Keratinocyte (primary cell): Measurements from ENCODE around the gene PIGQ. TPM values are rescaled to one million over a fixed set of nuclear protein-coding genes. Genes with fewer than 3 reads are reported as not detected.

Experiments
- DNase-seq: peaks from one replicate; pipeline ENCODE4 v3.0.0-alpha.2; 2011; ENCODE audit warnings: low read depth, missing footprints, low spot score
- FAIRE-seq: peaks from 2 replicates; lab custom pipeline; 2011; peaks lifted over from hg19 to GRCh38; lab: Jason Lieb, UNC
- H2AFZ ChIP-seq: 2 replicates; pipeline ENCODE4 v1.6.0; 2012; ENCODE audit warnings: low read length, control low read depth, inconsistent platforms; ENCODE audit not compliant: control insufficient read depth
- H3K27ac ChIP-seq: 2 replicates; pipeline ENCODE4 v1.5.1; 2011; ENCODE audit warnings: low read length; ENCODE audit not compliant: control insufficient read depth, insufficient read depth
- H3K27me3 ChIP-seq: 3 replicates; pipeline ENCODE4 v1.6.0; 2011; ENCODE audit warnings: low read length; ENCODE audit not compliant: control insufficient read depth, insufficient read depth; ENCODE audit errors: extremely low read depth
- H3K36me3 ChIP-seq, 2 experiments: 2 replicates in 1 of 2; 3 replicates in 1 of 2; pipeline ENCODE4 v1.5.1; 2011; ENCODE audit warnings: low read length in 2 of 2, mild to moderate bottlenecking in 1 of 2; ENCODE audit not compliant: control insufficient read depth in 2 of 2, insufficient read depth in 2 of 2; ENCODE audit errors: extremely low read depth in 1 of 2
- H3K4me1 ChIP-seq: 3 replicates; pipeline ENCODE4 v1.5.1; 2011; ENCODE audit warnings: low read length; ENCODE audit not compliant: control insufficient read depth, insufficient read depth; ENCODE audit errors: extremely low read depth
- H3K4me2 ChIP-seq: 3 replicates; pipeline ENCODE4 v1.6.0; 2011; ENCODE audit warnings: low read depth, low read length; ENCODE audit not compliant: control insufficient read depth, insufficient read depth; ENCODE audit errors: extremely low read depth
- H3K4me3 ChIP-seq, 3 experiments: fragments of 200-600 bp in 1 of 3; sonication (generic) in 1 of 3; 2 replicates in 2 of 3; 3 replicates in 1 of 3; pipeline ENCODE4 v1.5.1; 2011 to 2016; ENCODE audit warnings: low read length in 3 of 3, mild to moderate bottlenecking in 3 of 3, control low read depth in 2 of 3, inconsistent platforms in 1 of 3, low read depth in 1 of 3, mixed read lengths in 1 of 3, mixed run types in 1 of 3, moderate library complexity in 1 of 3; ENCODE audit not compliant: control insufficient read depth in 2 of 3, insufficient read depth in 2 of 3; ENCODE audit errors: extremely low read depth in 1 of 3
- H3K79me2 ChIP-seq: 2 replicates; pipeline ENCODE4 v1.6.0; 2012; ENCODE audit warnings: low read length; ENCODE audit not compliant: control insufficient read depth, insufficient read depth
- H3K9ac ChIP-seq: 3 replicates; pipeline ENCODE4 v1.6.0; 2011; ENCODE audit warnings: low read length; ENCODE audit not compliant: control insufficient read depth, insufficient read depth; ENCODE audit errors: extremely low read depth
- H3K9me1 ChIP-seq: 3 replicates; pipeline ENCODE4 v1.6.0; 2011; ENCODE audit warnings: low read length; ENCODE audit not compliant: control insufficient read depth, insufficient read depth; ENCODE audit errors: extremely low read depth
- H3K9me3 ChIP-seq: 2 replicates; pipeline ENCODE4 v1.5.1; 2012; ENCODE audit warnings: low read depth, low read length; ENCODE audit not compliant: control insufficient read depth
- H4K20me1 ChIP-seq: 3 replicates; pipeline ENCODE4 v1.6.0; 2011; ENCODE audit warnings: low read length; ENCODE audit not compliant: control insufficient read depth, insufficient read depth; ENCODE audit errors: extremely low read depth
- CTCF ChIP-seq, 3 experiments: IDR thresholded peaks in 1 of 3; conservative IDR thresholded peaks in 1 of 3; optimal IDR thresholded peaks in 1 of 3; 2 replicates in 2 of 3; 3 replicates in 1 of 3; pipeline versions ENCODE3 to v1.5.1; 2011; ENCODE audit warnings: low read length in 3 of 3, mild to moderate bottlenecking in 3 of 3, moderate library complexity in 2 of 3, control low read depth in 1 of 3, inconsistent platforms in 1 of 3; ENCODE audit not compliant: insufficient read depth in 2 of 3; ENCODE audit errors: extremely low read depth in 1 of 3
- EZH2 ChIP-seq: IDR thresholded peaks from one replicate; pipeline ENCODE4 v1.6.1; 2012; ENCODE audit warnings: inconsistent platforms, mild to moderate bottlenecking, low read length, moderate library complexity
- dilution Hi-C: fragments of 300-500 bp; cut with MboI; formaldehyde crosslinking; loops from one replicate; pipeline ENCODE4 v1.7.0; 2020; ENCODE audit warnings: low sequenced_read_pairs; ENCODE audit not compliant: extremely low pct_ligation_motif_present
- polyA plus RNA-seq, 5 experiments: library from polyadenylated mRNA; depleted of rRNA in 3 of 5; stranded (reverse) in 3 of 5; stranded (forward) in 1 of 5; unstranded in 1 of 5; fragments of >200 nt; gene quantifications; 1 replicate in 1 of 5; 2 replicates in 3 of 5; 3 replicates in 1 of 5; pipeline versions ENCODE4 v1.2.1 to v1.2.3, GENCODE V29; 2011 to 2012; ENCODE audit warnings: missing spikeins in 2 of 5, low read depth in 1 of 5, low replicate concordance in 1 of 5

Gene PIGQ
- polyA plus RNA-seq, 1 donor (not counting 4 experiments of a cell fraction or from before 2014, with no cell fraction given), result 11.2 TPM

DNA sequence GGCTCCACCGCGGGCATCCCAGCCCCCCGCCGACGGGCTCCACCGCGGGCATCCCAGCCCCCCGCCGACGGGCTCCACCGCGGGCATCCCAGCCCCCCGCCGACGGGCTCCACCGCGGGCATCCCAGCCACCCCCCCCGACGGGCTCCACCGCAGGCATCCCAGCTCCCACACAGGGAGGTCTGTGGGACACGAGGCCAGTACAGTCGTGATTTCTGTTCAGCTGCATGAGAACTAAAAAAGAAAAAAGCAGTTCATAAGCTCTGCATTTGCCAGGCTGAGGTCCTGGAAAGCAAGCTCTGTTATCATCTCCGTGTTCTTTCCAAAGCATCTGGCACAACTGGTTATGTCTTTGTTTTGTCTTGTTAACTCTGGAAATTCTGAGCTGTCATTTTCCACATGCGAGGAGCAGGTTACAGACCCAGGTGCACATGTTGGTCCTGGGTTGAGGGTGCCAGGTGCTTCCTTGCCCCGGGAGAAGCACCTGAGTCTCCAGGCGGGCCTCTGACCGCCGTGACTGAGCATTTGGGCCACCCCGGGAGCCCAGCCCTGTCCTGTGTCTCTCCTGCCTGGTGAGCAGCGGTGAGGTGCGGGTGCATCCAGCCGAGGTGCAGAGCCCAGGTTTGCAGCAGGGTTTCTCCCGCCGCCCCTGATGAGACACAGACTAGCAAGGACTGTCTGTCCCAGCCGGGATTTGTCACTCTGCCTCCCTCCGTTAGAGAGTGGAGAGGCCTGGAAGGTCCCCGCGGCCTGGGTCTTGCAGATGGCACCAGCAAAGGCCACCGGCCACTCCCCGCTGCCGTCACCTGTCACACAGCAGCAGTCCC, 51.1 kb downstream of the PIGQ start:
- H3K9me1 ChIP-seq, result no peaks in the 10 kb centered on the region
- H3K9ac ChIP-seq, result no peak overlapping the region
- H3K79me2 ChIP-seq, result no peaks in the 10 kb centered on the region
- DNase-seq, result no peak
- H3K9me3 ChIP-seq, result no peaks in the 10 kb centered on the region
- FAIRE-seq, result no peak
- H4K20me1 ChIP-seq, result peaks cover 11% of the 10 kb centered on the region
- peaks cover 21% of the 10 kb centered on the region for H3K27me3 ChIP-seq
- H3K4me2 ChIP-seq, result no peak overlapping the region
- no peak overlapping the region for H2AFZ ChIP-seq
- H3K4me1 ChIP-seq, result peaks cover 20% of the 10 kb centered on the region
- dilution Hi-C loops, result no loop called here
- peaks cover 0 to 1% of the 10 kb centered on the region in 2 experiments for H3K36me3 ChIP-seq
- H3K4me3 ChIP-seq, result no peak overlapping the region
- no peak overlapping the region for H3K27ac ChIP-seq
- TF ChIP-seq EZH2 (no peak), CTCF (optimal IDR thresholded peaks at IDR 0.05 in 1 of 3, IDR thresholded peaks at IDR 0.05 in 1 of 3, conservative IDR thresholded peaks at IDR 0.05 in 1 of 3; ENCODE audit: extremely low read depth in 1 of 3, insufficient read depth in 2 of 3, low read length in 3 of 3) (no peak)

GRCh38 chr16:621526-622105, 51.8 kb downstream of the PIGQ start:
- peak overlapping the region; percentile 84 for H3K4me2 ChIP-seq
- no peaks in the 10 kb centered on the region for H3K9me1 ChIP-seq
- peaks cover 25% of the 10 kb centered on the region for H3K4me1 ChIP-seq
- no peaks in the 10 kb centered on the region for H3K79me2 ChIP-seq
- no peak for DNase-seq
- peaks cover 11% of the 10 kb centered on the region for H4K20me1 ChIP-seq
- no peak for FAIRE-seq
- peak overlapping the region; percentile 26 for H3K27ac ChIP-seq
- peaks cover 21% of the 10 kb centered on the region for H3K27me3 ChIP-seq
- no peak overlapping the region for H2AFZ ChIP-seq
- H3K9me3 ChIP-seq, result no peaks in the 10 kb centered on the region
- peak overlapping the region in 1 of 3 experiments; percentile 59 for H3K4me3 ChIP-seq
- dilution Hi-C loops, result no loop called here
- peaks cover 2 to 3% of the 10 kb centered on the region in 2 experiments for H3K36me3 ChIP-seq
- TF ChIP-seq EZH2 (no peak), CTCF (optimal IDR thresholded peaks at IDR 0.05 in 1 of 3, IDR thresholded peaks at IDR 0.05 in 1 of 3, conservative IDR thresholded peaks at IDR 0.05 in 1 of 3; ENCODE audit: extremely low read depth in 1 of 3, insufficient read depth in 2 of 3, low read length in 3 of 3) (no peak)
- H3K9ac ChIP-seq, result peak overlapping the region; percentile 22
